NB4 (cell line): ENCODE measurements around the gene FBLN7.

Experiments
- CTCF ChIP-seq: IDR thresholded peaks from one replicate; pipeline ENCODE4 v1.5.1; 2012; ENCODE audit warnings: low read depth, low read length
- MAX ChIP-seq: IDR thresholded peaks from 2 replicates; pipeline ENCODE4 v1.6.1; 2011; ENCODE audit warnings: low read depth, low read length
- MYC ChIP-seq: IDR thresholded peaks from 2 replicates; pipeline ENCODE4 v1.6.1; 2011; ENCODE audit warnings: low read depth, low read length
- POLR2A ChIP-seq: IDR thresholded peaks from 2 replicates; pipeline ENCODE4 v1.6.1; 2011; ENCODE audit warnings: mild to moderate bottlenecking; ENCODE audit not compliant: insufficient read length; ENCODE audit errors: extremely low read depth

- no peak for TF ChIP-seq CTCF
- TF ChIP-seq POLR2A, result no peak
- no peak for TF ChIP-seq MAX
- TF ChIP-seq MYC, result no peak
These were observed 11.8 kb downstream of the FBLN7 start for GRCh38 chr2:112149866-112150435.
